Neuronal stem cell (in vitro differentiated cells): ENCODE data around the gene PKP4. TPM values are rescaled to one million over a fixed set of nuclear protein-coding genes. Genes with fewer than 3 reads are reported as not detected.

ENCODE experiments used
- DNase-seq: peaks from one replicate; pipeline ENCODE4 v3.0.0-alpha.2; 2013; ENCODE audit warnings: low spot score
- H2AFZ ChIP-seq: one replicate; pipeline ENCODE4 v1.6.1; 2013; ENCODE audit warnings: mild to moderate bottlenecking, low read length, inconsistent platforms
- H2AK5ac ChIP-seq: 2 replicates; pipeline ENCODE4 v1.6.1; 2013; ENCODE audit warnings: low read depth, mild to moderate bottlenecking, inconsistent platforms, low read length, moderate library complexity, mixed read lengths
- H2BK120ac ChIP-seq: 2 replicates; pipeline ENCODE4 v1.6.1; 2013; ENCODE audit warnings: low read depth, mild to moderate bottlenecking, inconsistent platforms, low read length, moderate library complexity, mixed read lengths
- H2BK12ac ChIP-seq: one replicate; pipeline ENCODE4 v1.6.1; 2013; ENCODE audit warnings: low read length, inconsistent platforms
- H2BK15ac ChIP-seq: 2 replicates; pipeline ENCODE4 v1.6.1; 2013; ENCODE audit warnings: mild to moderate bottlenecking, low read length, inconsistent platforms, mixed read lengths
- H2BK5ac ChIP-seq: one replicate; pipeline ENCODE4 v1.6.1; 2013; ENCODE audit warnings: inconsistent platforms, mild to moderate bottlenecking, low read length, moderate library complexity
- H3K14ac ChIP-seq: one replicate; pipeline ENCODE4 v1.6.1; 2013; ENCODE audit warnings: low read length, inconsistent platforms
- H3K18ac ChIP-seq: 2 replicates; pipeline ENCODE4 v1.6.1; 2013; ENCODE audit warnings: low read length, inconsistent platforms
- H3K23ac ChIP-seq: 2 replicates; pipeline ENCODE4 v1.6.1; 2013; ENCODE audit warnings: low read depth, mild to moderate bottlenecking, mixed read lengths, low read length, inconsistent platforms; ENCODE audit not compliant: poor library complexity
- H3K27ac ChIP-seq: replicated peaks from 3 replicates; pipeline ENCODE4 v1.5.1; 2013; ENCODE audit warnings: low read length, inconsistent platforms
- H3K27me3 ChIP-seq, 3 experiments: 2 replicates each; pipeline ENCODE4 v1.6.1; 2013; ENCODE audit warnings: low read length in 3 of 3, mild to moderate bottlenecking in 2 of 3, inconsistent platforms in 1 of 3, low read depth in 1 of 3, mixed read lengths in 1 of 3, moderate library complexity in 1 of 3; ENCODE audit not compliant: control insufficient read depth in 3 of 3, insufficient read depth in 3 of 3
- H3K36me3 ChIP-seq, 2 donors: replicated peaks in 1 of 2; 2 replicates each; pipeline ENCODE4 v1.6.1; 2013; ENCODE audit warnings: low read length in 2 of 2; ENCODE audit not compliant: control insufficient read depth in 2 of 2, insufficient read depth in 2 of 2
- H3K4ac ChIP-seq: 2 replicates; pipeline ENCODE4 v1.6.1; 2013; ENCODE audit warnings: inconsistent platforms, mild to moderate bottlenecking, low read length, moderate library complexity
- H3K4me1 ChIP-seq, 2 donors: 1 replicate in 1 of 2; 2 replicates in 1 of 2; pipeline ENCODE4 v1.6.1; 2013; ENCODE audit warnings: low read length in 2 of 2, low read depth in 1 of 2; ENCODE audit not compliant: control insufficient read depth in 2 of 2, insufficient read depth in 1 of 2
- H3K4me2 ChIP-seq: one replicate; pipeline ENCODE4 v1.6.1; 2013; ENCODE audit warnings: mild to moderate bottlenecking, low read length, inconsistent platforms; ENCODE audit not compliant: insufficient read depth, poor library complexity, severe bottlenecking
- H3K4me3 ChIP-seq, 2 donors: 2 replicates each; pipeline ENCODE4 v1.5.1; 2013; ENCODE audit warnings: low read length in 2 of 2, mild to moderate bottlenecking in 2 of 2, inconsistent platforms in 1 of 2, moderate library complexity in 1 of 2
- H3K79me1 ChIP-seq: one replicate; pipeline ENCODE4 v1.6.1; 2013; ENCODE audit warnings: low read depth, mild to moderate bottlenecking, inconsistent platforms, low read length, moderate library complexity
- H3K9ac ChIP-seq: one replicate; pipeline ENCODE4 v1.6.1; 2013; ENCODE audit warnings: mild to moderate bottlenecking, low read depth, low read length, inconsistent platforms; ENCODE audit not compliant: poor library complexity
- H3K9me3 ChIP-seq, 2 donors: replicated peaks in 1 of 2; 2 replicates each; pipeline versions ENCODE3 to v1.6.1; 2013; ENCODE audit warnings: low read length in 2 of 2, mild to moderate bottlenecking in 2 of 2, inconsistent platforms in 1 of 2, low read depth in 1 of 2, mixed read lengths in 1 of 2, moderate library complexity in 1 of 2; ENCODE audit not compliant: control insufficient read depth in 2 of 2, insufficient read depth in 1 of 2
- H4K8ac ChIP-seq: one replicate; pipeline ENCODE4 v1.6.1; 2013; ENCODE audit warnings: low read depth, mild to moderate bottlenecking, inconsistent platforms, low read length, moderate library complexity
- H4K91ac ChIP-seq: one replicate; pipeline ENCODE4 v1.6.1; 2013; ENCODE audit warnings: low read length, low read depth, mild to moderate bottlenecking, inconsistent platforms; ENCODE audit not compliant: poor library complexity
- WGBS, 2 donors: extraction: QIAGEN DNeasy Blood & Tissue Kit; methylation state at CpG; one replicate each; pipeline ENCODE4 v1.1.7; 2013; ENCODE audit warnings: missing lambda C conversion rate in 2 of 2, mixed read lengths in 1 of 2; ENCODE audit not compliant: insufficient read length in 2 of 2, insufficient replicate concordance in 1 of 2; ENCODE audit errors: extremely low coverage in 2 of 2; 5-methylcytosine and 5-hydroxymethylcytosine counted together
- small RNA-seq: library from polyadenylated mRNA; stranded (forward); fragments of <200 nt; extraction: miRNeasy Mini kit (QIAGEN cat#:217004); gene quantifications from one replicate; pipeline ENCODE3, GENCODE V24; 2013; ENCODE audit not compliant: insufficient read depth

Gene PKP4

DNA sequence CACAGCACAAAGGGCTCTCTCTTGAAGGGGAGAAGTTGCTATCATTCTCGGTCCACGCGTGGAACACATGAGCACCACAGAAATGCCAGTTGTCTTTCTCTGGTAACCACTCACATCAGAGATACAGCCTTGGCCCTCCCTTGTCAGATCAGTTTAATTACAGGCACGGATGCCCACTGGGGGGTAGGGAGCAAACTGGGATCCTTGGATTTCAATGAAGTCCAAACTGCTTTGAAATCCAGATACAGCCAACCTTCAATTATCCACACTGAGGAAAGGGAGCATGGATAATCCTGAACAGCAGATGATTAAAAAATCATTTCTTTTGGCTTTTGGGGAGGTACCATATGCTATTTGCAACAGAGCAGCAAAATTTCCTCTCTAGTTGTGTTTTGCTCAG is 274.6 kb downstream of the PKP4 start:
- H4K91ac ChIP-seq = no peak overlapping the region
- H3K9ac ChIP-seq = no peak overlapping the region
- H3K9me3 ChIP-seq = no peaks in the 10 kb centered on the region
- H3K36me3 ChIP-seq = no peaks in the 10 kb centered on the region
- no peak overlapping the region for H2BK15ac ChIP-seq
- no peak overlapping the region for H3K4ac ChIP-seq
- H2AFZ ChIP-seq = no peak overlapping the region
- DNase-seq = no peak
- H3K79me1 ChIP-seq = no peaks in the 10 kb centered on the region
- no peak overlapping the region for H2BK5ac ChIP-seq
- H3K23ac ChIP-seq = no peak overlapping the region
- H2BK120ac ChIP-seq = no peak overlapping the region
- no peak overlapping the region for H3K4me2 ChIP-seq
- no peak overlapping the region for H3K18ac ChIP-seq
- no peak overlapping the region for H2BK12ac ChIP-seq
- no peak overlapping the region for H2AK5ac ChIP-seq
- H3K4me3 ChIP-seq = no peak overlapping the region
- H4K8ac ChIP-seq = no peak overlapping the region
- no CpG with 5 or more reads among the region's 4 CpGs for WGBS, 2 donors
- H3K27ac ChIP-seq = no peak overlapping the region
- H3K14ac ChIP-seq = no peak overlapping the region
- peaks cover 0 to 24% (median 0%) of the 10 kb centered on the region in 3 experiments for H3K27me3 ChIP-seq
- H3K4me1 ChIP-seq = no peaks in the 10 kb centered on the region

Small RNAs within 50 kb of the gene (small RNA-seq; reads per million reads assigned to genes)
- gene AC005042.3 = not detected
- gene RN7SL393P = not detected
